HG02840 (cell line): Measurements from ENCODE around the gene SMARCD1.
"Not testable (repeated sequence)": the region's sequence is repeated elsewhere in the genome, so short reads cannot be mapped to it uniquely, and the experiment has no call there.

Experiments
- ATAC-seq: cut with Tn5 transposase; IDR thresholded peaks from one replicate; pipeline ENCODE4 v1.9.1; 2021; ENCODE audit warnings: mild to moderate bottlenecking, moderate library complexity, moderate number of reproducible peaks; ENCODE audit not compliant: unreplicated experiment, low FRiP score

SMARCD1 gene

GRCh38 chr12:50123203-50123602 lies 38.1 kb downstream of the SMARCD1 start:
- no peak for ATAC-seq

DNA sequence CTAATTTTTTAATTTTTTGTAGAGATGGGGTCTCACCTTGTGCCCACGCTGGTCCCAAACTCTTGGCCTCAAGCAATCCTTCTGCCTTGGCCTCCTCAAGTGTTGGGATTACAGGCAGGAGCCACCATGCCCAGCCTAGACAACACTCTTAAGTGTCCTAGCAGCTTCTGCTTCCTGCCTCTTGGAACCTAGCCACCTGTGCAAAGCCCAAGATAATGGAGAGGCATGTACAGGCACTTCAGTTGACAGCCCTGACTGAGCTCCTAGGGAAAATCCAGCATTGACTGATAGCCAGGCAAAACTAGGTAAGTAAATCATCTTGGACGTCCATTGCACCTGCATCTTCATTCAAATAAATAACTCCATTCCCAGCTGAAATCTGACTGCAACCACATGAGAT lies 42.4 kb downstream of the SMARCD1 start:
- no peak for ATAC-seq

DNA sequence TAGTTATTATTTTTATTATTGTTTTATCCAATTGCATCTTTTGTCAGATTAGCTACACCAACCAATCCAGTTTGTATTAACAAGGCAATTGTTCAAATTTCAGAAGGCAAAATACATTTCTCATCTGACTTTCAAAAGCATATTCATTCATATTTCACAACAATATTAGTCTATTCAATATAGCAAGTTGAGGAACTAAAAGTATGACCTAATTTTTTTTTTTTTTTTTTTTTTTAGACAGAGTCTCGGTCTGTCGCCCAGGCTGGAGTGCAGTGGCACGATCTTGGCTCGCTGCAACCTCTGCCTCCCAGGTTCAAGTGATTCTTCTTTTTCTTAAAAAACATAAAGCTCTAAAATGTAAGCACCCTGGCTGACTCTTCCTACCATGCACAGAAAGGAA lies 44.1 kb downstream of the SMARCD1 start:
- ATAC-seq, result no peak

DNA sequence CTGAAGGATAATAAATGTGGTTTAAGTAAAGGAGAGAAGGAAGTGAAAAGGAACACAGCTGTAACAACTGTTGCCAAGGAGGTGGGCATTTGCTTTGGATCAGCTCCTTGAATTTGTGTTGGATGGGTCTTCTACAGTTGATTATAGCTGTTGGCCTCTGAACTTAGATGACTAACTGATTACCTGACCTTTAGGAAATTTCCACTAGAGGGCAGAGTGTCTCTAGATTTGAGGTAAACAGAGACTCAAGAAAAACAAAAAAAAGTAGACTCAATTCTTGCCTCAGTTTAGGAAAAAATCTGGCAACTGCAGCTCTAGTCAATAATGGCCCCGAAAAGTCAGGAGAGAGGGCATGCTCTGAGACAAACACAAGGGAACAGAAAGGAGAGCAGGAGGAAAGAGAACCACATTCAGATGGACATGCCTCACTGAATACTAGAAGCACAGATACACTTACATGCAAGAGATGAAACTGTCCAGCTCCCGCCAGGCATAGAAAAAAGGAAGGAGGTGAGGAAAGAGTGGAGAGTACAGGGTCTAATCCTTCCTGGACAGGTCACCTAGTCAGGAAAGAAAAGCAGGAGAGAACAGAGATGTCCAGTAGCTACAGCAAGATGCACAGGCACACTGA lies 47.5 kb downstream of the SMARCD1 start:
- no peak for ATAC-seq

DNA sequence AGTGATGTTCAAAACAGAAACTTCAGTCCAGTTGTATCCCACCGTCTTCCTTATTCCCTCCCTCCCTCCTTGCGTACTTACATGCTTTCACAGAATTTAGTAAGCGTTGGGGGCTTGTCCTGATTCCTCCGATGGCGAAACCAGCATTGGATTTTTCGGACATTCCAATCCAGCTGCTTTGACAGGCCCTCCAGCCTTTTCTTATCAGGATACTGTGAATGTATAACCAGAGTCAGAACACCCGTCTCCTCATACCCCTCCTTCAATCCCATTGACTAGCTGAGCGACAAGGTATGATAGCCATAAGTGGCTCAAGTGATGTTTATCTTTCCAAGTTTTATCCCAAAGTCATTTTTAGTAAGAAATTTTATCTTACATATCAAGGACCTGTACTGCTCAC lies 57.9 kb downstream of the SMARCD1 start:
- no peak for ATAC-seq

DNA sequence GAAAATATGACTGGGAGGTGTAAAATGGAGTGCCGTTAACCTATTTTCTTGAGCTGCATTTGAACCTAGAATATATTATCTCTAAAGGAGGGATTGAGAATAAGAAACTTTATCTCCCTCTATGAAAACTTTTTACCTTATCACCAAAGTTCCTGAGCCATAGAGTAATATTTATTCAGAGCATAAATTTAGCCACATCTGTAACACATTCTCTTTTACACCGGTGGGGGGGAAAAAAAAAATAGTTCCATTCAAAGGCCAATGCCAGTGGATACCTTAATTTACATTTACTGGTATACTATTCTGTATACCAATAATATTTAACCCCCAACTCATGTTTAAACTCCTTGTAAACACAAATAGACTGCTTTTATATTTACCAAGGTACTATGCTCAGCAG lies 60.3 kb downstream of the SMARCD1 start:
- ATAC-seq, result no peak

DNA sequence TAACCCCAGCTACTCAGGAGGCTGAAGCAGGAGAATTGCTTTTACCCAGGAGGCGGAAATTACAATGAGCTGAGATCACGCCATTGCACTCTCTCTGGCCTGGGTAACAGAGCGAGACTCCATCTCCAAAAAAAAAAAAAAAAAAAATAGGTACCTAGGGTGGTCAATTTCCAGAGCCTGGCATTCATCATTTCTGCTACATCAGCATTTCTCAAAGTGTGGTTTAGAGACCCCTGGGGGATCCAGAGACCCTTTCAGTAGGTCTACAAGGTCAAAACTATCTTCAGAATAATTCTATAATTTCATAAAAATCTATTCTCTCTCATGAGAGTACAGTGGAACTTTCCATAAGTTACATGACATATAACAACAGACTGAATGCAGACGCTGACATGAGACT lies 62.1 kb downstream of the SMARCD1 start:
- ATAC-seq, result no peak

GRCh38 chr12:50148011-50148410 lies 62.9 kb downstream of the SMARCD1 start:
- ATAC-seq, result not testable (repeated sequence)

DNA sequence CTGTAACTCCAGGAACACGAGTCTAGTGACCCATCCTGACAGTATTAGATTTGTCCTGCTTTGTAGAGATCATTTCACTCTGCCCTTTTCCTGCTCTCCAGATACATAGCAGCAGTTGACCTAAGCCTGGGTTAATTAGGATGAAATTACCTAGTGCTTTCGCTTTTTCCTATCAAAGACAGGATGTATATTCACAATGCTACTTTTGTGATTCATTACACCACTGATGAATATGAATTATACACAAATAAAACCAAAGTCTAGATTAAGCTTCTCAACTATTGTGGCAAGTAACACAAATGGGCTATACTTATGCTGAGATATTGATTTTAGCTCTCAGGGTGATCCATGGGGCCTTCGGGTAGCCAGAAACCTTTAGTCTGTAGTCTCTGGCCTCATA lies 64.2 kb downstream of the SMARCD1 start:
- ATAC-seq, result no peak
